ENCODE results near the gene SART1. TPM values are rescaled to one million over a fixed set of nuclear protein-coding genes. Genes with fewer than 3 reads are reported as not detected.

SART1 gene
- total RNA-seq, 1 experiment from 2014 or later = 74.6 TPM

DNA sequence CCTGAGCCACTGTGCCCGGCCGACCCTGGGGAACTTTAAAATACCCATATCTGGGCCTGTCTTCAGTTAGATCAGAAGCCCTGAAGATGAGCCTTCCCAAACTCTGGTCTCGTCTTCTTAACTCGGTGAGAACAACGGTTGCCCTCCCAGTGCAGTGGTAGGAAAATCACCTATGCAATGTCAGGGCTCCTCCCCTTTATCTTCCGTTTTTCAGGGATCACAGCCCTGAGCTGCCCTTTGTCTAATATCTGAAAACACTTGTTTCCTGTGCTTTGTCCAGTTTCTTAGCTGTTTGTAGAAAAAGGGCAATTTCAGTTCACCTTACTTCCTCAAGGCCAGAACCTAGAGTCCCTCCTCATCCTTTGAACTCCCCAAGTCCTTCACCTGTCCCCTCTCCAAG is 32.9 kb upstream of the SART1 start:
- Histone ChIP-seq H3K9me3 (ENCODE audit: insufficient read depth, low read depth) (no peaks in the 10 kb centered on the region), H2AFZ (no peak overlapping the region), H3K27ac (no peak overlapping the region), H3F3A (ENCODE audit: insufficient read depth, low read depth) (peaks cover 18% of the 10 kb centered on the region; the same call in 1 of the 2 replicates), H3K27me3 (ENCODE audit: insufficient read depth, low read depth) (no peaks in the 10 kb centered on the region), H4K20me1 (ENCODE audit: insufficient read depth) (no peaks in the 10 kb centered on the region), H3K4me2 (no peak overlapping the region), H3K36me3 (ENCODE audit: low read depth) (no peaks in the 10 kb centered on the region), H3K9me2 (ENCODE audit: insufficient read depth) (no peaks in the 10 kb centered on the region), H3K79me2 (ENCODE audit: low read depth) (no peaks in the 10 kb centered on the region), H3K4me3 (no peak overlapping the region), H3K4me1 (replicated peaks; ENCODE audit: insufficient read depth) (no peaks in the 10 kb centered on the region)
- TF ChIP-seq EZH2 (IDR thresholded peaks at IDR 0.05; ENCODE audit: low read depth) = no peak
- TF ChIP-seq CTCF (conservative IDR thresholded peaks at IDR 0.05) = no peak
- ChIA-PET POLR2A (ENCODE audit: unreplicated experiment) (interaction anchor here (0.5 kb wide), 1 partner anchor 217 kb away, joined by 21 read pairs; no protein-coding TSS in a partner anchor), CTCF (no interaction called here)
- no peak for DNase-seq
- BruUV-seq (replicated peaks) = no TSS peak
- intact Hi-C loops (cut with micrococcal nuclease; ENCODE audit: unreplicated experiment) = no loop called here

- Histone ChIP-seq H3K9me3 (ENCODE audit: insufficient read depth, low read depth) (no peaks in the 10 kb centered on the region), H3F3A (ENCODE audit: insufficient read depth, low read depth) (peaks cover 9% of the 10 kb centered on the region; the same call in 1 of the 2 replicates), H2AFZ (no peak overlapping the region), H3K4me2 (no peak overlapping the region), H3K4me3 (no peak overlapping the region), H3K27ac (no peak overlapping the region), H3K4me1 (replicated peaks; ENCODE audit: insufficient read depth) (no peaks in the 10 kb centered on the region), H3K79me2 (ENCODE audit: low read depth) (no peaks in the 10 kb centered on the region), H3K9me2 (ENCODE audit: insufficient read depth) (no peaks in the 10 kb centered on the region), H4K20me1 (ENCODE audit: insufficient read depth) (no peaks in the 10 kb centered on the region), H3K27me3 (ENCODE audit: insufficient read depth, low read depth) (no peaks in the 10 kb centered on the region), H3K36me3 (ENCODE audit: low read depth) (no peaks in the 10 kb centered on the region)
- POLR2A ChIA-PET (ENCODE audit: unreplicated experiment) = no interaction called here
- DNase-seq = no peak
- BruUV-seq (replicated peaks) = no TSS peak
- CTCF ChIA-PET = interaction anchor here (0.6 to 1.2 kb wide), 2 partner anchors 20 to 337 kb away, joined by 3 to 6 read pairs; no protein-coding TSS in a partner anchor
- intact Hi-C loops (cut with micrococcal nuclease; ENCODE audit: unreplicated experiment) = no loop called here
- TF ChIP-seq CTCF (conservative IDR thresholded peaks at IDR 0.05) (no peak), EZH2 (IDR thresholded peaks at IDR 0.05; ENCODE audit: low read depth) (no peak)
Measured at GRCh38 chr11:65931773-65932557, 29.6 kb upstream of the SART1 start.

GRCh38 chr11:65932558-65932919 is 29.0 kb upstream of the SART1 start:
- H3F3A ChIP-seq (ENCODE audit: insufficient read depth, low read depth) = peaks cover 9% of the 10 kb centered on the region; the same call in 1 of the 2 replicates
- no TSS peak for BruUV-seq (replicated peaks)
- no peaks in the 10 kb centered on the region for H3K4me1 ChIP-seq (replicated peaks; ENCODE audit: insufficient read depth)
- intact Hi-C loops (cut with micrococcal nuclease; ENCODE audit: unreplicated experiment) = no loop called here
- no peak for DNase-seq
- TF ChIP-seq CTCF (conservative IDR thresholded peaks at IDR 0.05) (no peak; the same call in 1 of the 2 replicates), EZH2 (IDR thresholded peaks at IDR 0.05; ENCODE audit: low read depth) (no peak)
- POLR2A ChIA-PET (ENCODE audit: unreplicated experiment) = no interaction called here
- CTCF ChIA-PET = interaction anchor here (1.2 kb wide), 1 partner anchor 19 kb away, joined by 6 read pairs; no protein-coding TSS in a partner anchor
- no peaks in the 10 kb centered on the region for H3K79me2 ChIP-seq (ENCODE audit: low read depth)
- H3K4me3 ChIP-seq = no peak overlapping the region
- H3K9me2 ChIP-seq (ENCODE audit: insufficient read depth) = no peaks in the 10 kb centered on the region
- no peaks in the 10 kb centered on the region for H3K27me3 ChIP-seq (ENCODE audit: insufficient read depth, low read depth)
- no peaks in the 10 kb centered on the region for H3K36me3 ChIP-seq (ENCODE audit: low read depth)
- H2AFZ ChIP-seq = no peak overlapping the region
- H3K9me3 ChIP-seq (ENCODE audit: insufficient read depth, low read depth) = no peaks in the 10 kb centered on the region
- no peaks in the 10 kb centered on the region for H4K20me1 ChIP-seq (ENCODE audit: insufficient read depth)
- H3K4me2 ChIP-seq = no peak overlapping the region
- no peak overlapping the region for H3K27ac ChIP-seq

Data from PC-9 (cell line).